Thyroid gland (tissue), 4 donors: ENCODE data around the gene UBXN2A. TPM values are rescaled to one million over a fixed set of nuclear protein-coding genes. Genes with fewer than 3 reads are reported as not detected.
A peak's percentile ranks its signal among the peaks of the same experiment; 100 is the strongest.

Experiments
- DNase-seq, 2 donors: peaks; one replicate each; pipeline ENCODE4 v3.0.0-alpha.2; 2019
- H3K27ac ChIP-seq, 3 donors: fragments of 200-600 bp; sonication (generic); 1 replicate in 2 of 3; 2 replicates in 1 of 3; pipeline ENCODE4 v1.5.1; 2016 to 2019; ENCODE audit warnings: mild to moderate bottlenecking in 1 of 3, moderate library complexity in 1 of 3
- H3K27me3 ChIP-seq: fragments of 200-600 bp; sonication (generic); one replicate; pipeline ENCODE4 v1.5.1; 2019
- H3K36me3 ChIP-seq, 2 donors: fragments of 200-600 bp; sonication (generic); one replicate each; pipeline ENCODE4 v1.5.1; 2016 to 2019
- H3K4me1 ChIP-seq, 2 donors: fragments of 200-600 bp; sonication (generic); one replicate each; pipeline ENCODE4 v1.5.1; 2017 to 2019
- H3K4me3 ChIP-seq, 3 donors: fragments of 200-600 bp; sonication (generic); replicated peaks in 1 of 3; 1 replicate in 2 of 3; 2 replicates in 1 of 3; pipeline ENCODE4 v1.5.1; 2016; ENCODE audit warnings: mild to moderate bottlenecking in 1 of 3
- H3K9me3 ChIP-seq: fragments of 200-600 bp; sonication (generic); one replicate; pipeline ENCODE4 v1.5.1; 2017
- CTCF ChIP-seq, 6 experiments: fragments of 200-600 bp in 3 of 6; fragments of 450-650 bp in 3 of 6; sonication (generic) in 3 of 6; IDR thresholded peaks; one replicate each; pipeline ENCODE4 v1.5.1; 2016 to 2019; ENCODE audit warnings: antibody characterized with exemption in 6 of 6, mild to moderate bottlenecking in 2 of 6, inconsistent platforms in 1 of 6, moderate library complexity in 1 of 6
- POLR2A ChIP-seq, 2 donors: fragments of 450-650 bp; IDR thresholded peaks; one replicate each; pipeline ENCODE4 v1.6.1; 2017; ENCODE audit warnings: antibody characterized with exemption in 2 of 2, mild to moderate bottlenecking in 2 of 2, moderate library complexity in 1 of 2
- WGBS, 2 donors: methylation state at CpG; one replicate each; pipeline ENCODE4 v1.1.5; 2017; 5-methylcytosine and 5-hydroxymethylcytosine counted together
- intact Hi-C: fragments of 100-400 bp; cut with DNase I; formaldehyde crosslinking; loops from one replicate; pipeline ENCODE4 v1.15.1; 2023
- total RNA-seq, 4 donors: library from RNA; depleted of rRNA; stranded (reverse); fragments of >200 nt; gene quantifications; one replicate each; pipeline ENCODE4 v1.2.3, GENCODE V29; 2016

Gene UBXN2A
- total RNA-seq, 4 donors from 2014 or later: 10.7 to 14.9 (median 13.7) TPM

DNA sequence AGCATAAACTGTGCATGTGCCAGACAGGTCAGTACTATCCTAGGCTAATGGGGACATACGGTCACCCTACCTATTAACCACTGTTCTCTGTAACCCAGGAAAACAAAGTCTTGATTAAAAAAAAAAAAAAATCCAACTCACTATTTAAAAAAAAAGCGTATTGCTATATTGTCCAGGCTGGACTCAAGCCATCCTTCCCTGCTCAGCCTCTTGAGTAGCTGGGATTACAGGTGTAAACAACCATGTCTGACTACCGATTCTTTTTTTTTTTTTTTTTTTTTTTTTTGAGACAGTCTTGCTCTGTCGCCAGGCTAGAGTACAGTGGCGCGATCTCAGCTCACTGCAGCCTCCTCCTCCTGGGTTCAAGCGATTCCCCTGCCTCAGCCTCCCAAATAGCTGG lies 24.9 kb upstream of the UBXN2A start:
- Histone ChIP-seq H3K36me3 (no peaks in the 10 kb centered on the region), H3K27me3 (no peaks in the 10 kb centered on the region), H3K9me3 (no peaks in the 10 kb centered on the region), H3K4me3 (no peak overlapping the region), H3K4me1 (peaks cover 10 to 16% of the 10 kb centered on the region in 2 donors), H3K27ac (no peak overlapping the region)
- TF ChIP-seq CTCF (IDR thresholded peaks at IDR 0.05): no peak
- TF ChIP-seq POLR2A (IDR thresholded peaks at IDR 0.05): no peak
- whole genome bisulfite sequencing, 2 donors: 80 to 88% methylated on average over 7 of the region's 7 CpGs
- DNase-seq: no peak
- intact Hi-C loops: no loop called here

- intact Hi-C loops: no loop called here
- H3K4me3 ChIP-seq: no peak overlapping the region
- H3K4me1 ChIP-seq: peaks cover 14 to 22% of the 10 kb centered on the region in 2 donors
- H3K27me3 ChIP-seq: no peaks in the 10 kb centered on the region
- no peaks in the 10 kb centered on the region for H3K9me3 ChIP-seq
- H3K36me3 ChIP-seq: no peaks in the 10 kb centered on the region
- WGBS, 2 donors: 80 to 86% methylated on average over 3 of the region's 3 CpGs
- no peak for DNase-seq
- TF ChIP-seq CTCF (IDR thresholded peaks at IDR 0.05) (no peak), POLR2A (IDR thresholded peaks at IDR 0.05) (no peak)
- H3K27ac ChIP-seq: no peak overlapping the region
These were observed 23.4 kb upstream of the UBXN2A start for GRCh38 chr2:23916727-23917405.

DNA sequence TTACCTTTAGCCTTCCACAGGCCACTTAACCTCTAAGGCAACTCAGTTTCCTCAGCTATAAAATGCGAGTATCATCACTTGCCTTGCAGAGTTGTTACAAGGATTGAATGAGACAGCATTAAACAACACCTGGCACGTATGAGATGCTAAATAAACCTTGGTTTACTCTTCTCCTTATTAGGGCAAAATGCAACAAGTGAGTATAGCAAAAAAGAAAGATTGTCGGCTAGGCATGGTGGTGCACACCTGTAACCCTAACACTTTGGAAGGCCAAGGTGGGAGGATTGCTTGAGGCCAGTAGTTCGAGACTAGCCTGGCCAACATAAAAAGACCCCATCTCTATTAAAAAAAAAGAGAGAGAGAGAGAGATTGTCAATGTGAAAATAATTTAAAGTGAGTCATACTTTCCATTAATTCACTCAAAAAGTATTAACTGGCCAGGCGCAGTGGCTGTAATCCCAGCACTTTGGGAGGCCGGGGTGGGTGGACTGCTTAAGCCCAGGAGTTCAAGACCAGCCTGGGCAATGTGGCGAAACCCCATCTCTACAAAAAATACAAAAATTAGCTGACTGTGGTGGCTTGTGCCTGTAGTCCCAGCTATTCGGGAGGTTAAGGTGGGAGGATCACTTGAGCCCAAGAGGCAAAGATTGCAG lies 21.3 kb upstream of the UBXN2A start:
- 85 to 91% methylated on average over 8 of the region's 8 CpGs for WGBS, 2 donors
- no peak for TF ChIP-seq CTCF (IDR thresholded peaks at IDR 0.05)
- TF ChIP-seq POLR2A (IDR thresholded peaks at IDR 0.05): no peak
- Histone ChIP-seq H3K27me3 (no peaks in the 10 kb centered on the region), H3K36me3 (no peaks in the 10 kb centered on the region), H3K4me1 (peaks cover 14 to 23% of the 10 kb centered on the region in 2 donors), H3K4me3 (no peak overlapping the region), H3K9me3 (no peaks in the 10 kb centered on the region), H3K27ac (no peak overlapping the region)
- intact Hi-C loops: no loop called here
- no peak for DNase-seq

DNA sequence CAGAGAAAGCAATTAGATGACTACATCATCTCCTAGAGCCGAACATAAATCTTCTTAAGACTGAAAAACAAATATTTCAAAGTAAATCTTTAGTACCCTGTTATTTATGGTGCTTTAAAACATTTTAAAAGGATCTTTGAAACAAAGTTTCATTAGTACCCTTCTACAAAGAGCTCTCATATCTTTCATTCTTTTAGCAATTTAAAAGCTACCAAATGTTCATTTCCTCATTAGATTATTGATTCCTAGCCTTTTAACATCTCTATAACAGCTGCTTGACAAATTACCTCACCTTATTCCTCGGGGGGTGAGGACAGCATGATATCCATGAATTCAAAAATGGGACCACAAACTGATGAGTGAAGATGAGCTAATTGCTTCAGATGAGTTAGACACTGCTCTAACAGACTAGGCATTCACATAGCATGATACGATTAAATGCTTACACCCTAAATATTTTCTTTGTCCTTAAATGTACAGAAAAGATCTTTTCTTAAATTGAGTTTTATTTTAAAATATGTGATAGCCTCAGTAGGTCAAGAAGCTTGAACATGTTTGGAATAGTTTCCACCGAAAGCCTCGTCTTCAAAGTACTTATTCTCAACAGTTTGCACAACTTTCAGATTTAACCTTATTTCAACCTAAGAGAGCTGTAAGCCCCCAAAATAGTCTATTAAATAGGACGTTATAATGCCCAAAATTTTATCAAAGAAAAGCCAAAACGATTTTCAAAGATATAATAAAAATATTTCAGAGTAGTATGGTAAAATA lies 15.5 kb upstream of the UBXN2A start:
- TF ChIP-seq CTCF (IDR thresholded peaks at IDR 0.05) (no peak), POLR2A (IDR thresholded peaks at IDR 0.05) (no peak)
- WGBS, 2 donors: 32 to 37% methylated on average over 7 of the region's 7 CpGs
- H3K36me3 ChIP-seq: no peaks in the 10 kb centered on the region
- peaks cover 17 to 27% of the 10 kb centered on the region in 2 donors for H3K4me1 ChIP-seq
- H3K4me3 ChIP-seq: peak overlapping the region in 1 of 3 donors; percentile 88
- peak overlapping the region; percentile 93 to 98 (median 97) for H3K27ac ChIP-seq
- DNase-seq: no peak
- H3K9me3 ChIP-seq: no peaks in the 10 kb centered on the region
- H3K27me3 ChIP-seq: no peaks in the 10 kb centered on the region
- intact Hi-C loops: no loop called here
